PFSK-1 (cell line): ENCODE results near the gene CSF3.

Experiments
- FOXP2 ChIP-seq: optimal IDR thresholded peaks from 2 replicates; pipeline ENCODE3; 2011; ENCODE audit warnings: borderline replicate concordance, control low read depth, inconsistent platforms; ENCODE audit not compliant: insufficient read depth; ENCODE audit errors: extremely low read length, extremely low read depth
- POLR2AphosphoS5 ChIP-seq: IDR thresholded peaks from 2 replicates; pipeline ENCODE4 v1.6.1; 2012; ENCODE audit warnings: low read depth, mild to moderate bottlenecking, control low read depth, low read length, moderate library complexity
- SIN3A ChIP-seq: IDR thresholded peaks from 2 replicates; pipeline ENCODE4 v1.6.1; 2012; ENCODE audit warnings: mild to moderate bottlenecking, low read length, moderate library complexity, borderline replicate concordance; ENCODE audit not compliant: insufficient read depth
- TAF1 ChIP-seq: IDR thresholded peaks from 2 replicates; pipeline ENCODE4 v1.6.1; 2012; ENCODE audit warnings: low read length, control low read depth, borderline replicate concordance; ENCODE audit not compliant: insufficient read depth

DNA sequence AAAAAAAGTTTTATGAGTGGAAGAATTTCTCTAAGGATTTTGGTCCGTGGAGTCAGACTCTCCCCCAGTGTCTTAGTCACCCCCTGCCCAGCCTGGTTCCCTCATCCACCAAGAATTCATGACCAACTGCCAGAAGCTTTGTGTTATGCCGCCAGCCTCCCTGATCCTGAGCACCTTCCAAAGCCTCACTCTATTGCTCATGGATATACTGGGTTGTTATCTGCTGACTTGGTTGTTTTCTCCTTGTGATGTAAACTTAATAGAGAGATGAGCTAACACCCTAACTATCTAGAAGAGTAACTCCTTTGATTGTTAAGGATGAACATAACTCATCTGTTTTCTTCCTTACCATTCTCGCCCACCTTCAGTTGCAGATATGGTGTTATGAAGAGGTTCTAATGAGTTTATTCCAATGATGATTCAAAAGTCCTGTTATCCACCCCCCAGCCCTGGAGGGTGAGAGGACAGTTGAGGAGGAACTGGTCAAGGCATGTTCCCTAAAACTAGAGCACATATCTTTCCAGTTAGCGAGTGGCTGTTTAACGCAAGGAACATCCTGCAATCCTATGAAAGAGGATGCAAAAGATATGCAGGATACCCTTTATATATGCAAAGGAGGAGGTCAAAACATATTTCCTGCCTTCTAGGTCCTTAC is 36.1 kb upstream of the CSF3 start:
- TF ChIP-seq POLR2AphosphoS5 (no peak), TAF1 (no peak), FOXP2 (no peak), SIN3A (no peak)
